Hepatocyte (in vitro differentiated cells): Measurements from ENCODE around the gene MT1E.

Source experiments
- CTCF ChIP-seq: fragments of 200-600 bp; sonication (generic); IDR thresholded peaks from 2 replicates; pipeline ENCODE4 v1.5.1; 2016; ENCODE audit warnings: antibody characterized with exemption, mild to moderate bottlenecking; ENCODE audit not compliant: poor library complexity
- EZH2 ChIP-seq: fragments of 200-600 bp; sonication (generic); IDR thresholded peaks from 2 replicates; pipeline ENCODE4 v1.6.1; 2016; ENCODE audit warnings: antibody characterized with exemption, mild to moderate bottlenecking, borderline replicate concordance
- EZH2phosphoT487 ChIP-seq: fragments of 200-600 bp; sonication (generic); IDR thresholded peaks from one replicate; pipeline ENCODE4 v1.6.1; 2018; ENCODE audit warnings: antibody characterized with exemption, mild to moderate bottlenecking, low read depth, moderate library complexity; ENCODE audit not compliant: unreplicated experiment, severe bottlenecking

GRCh38 chr16:56607109-56607618, 18.4 kb upstream of the MT1E start:
- TF ChIP-seq CTCF (no peak), EZH2 (no peak), EZH2phosphoT487 (no peak)
